ENCODE data around the gene SPACDR. TPM values are rescaled to one million over a fixed set of nuclear protein-coding genes. Genes with fewer than 3 reads are reported as not detected.

SPACDR gene
- total and polyA plus RNA-seq, 9 of the 15 experiments (the other 6 are each of a cell fraction or from before 2014, with no cell fraction given): 0.07 to 0.55 (median 0.14) TPM; not detected in 1

- TF ChIP-seq THAP7 (CRISPR knock-in tag; IDR thresholded peaks at IDR 0.05) (no peak), ZNF174 (CRISPR knock-in tag; IDR thresholded peaks at IDR 0.05) (no peak), FOXA3 (CRISPR knock-in tag; conservative IDR thresholded peaks at IDR 0.05 in 1 of 2, IDR thresholded peaks at IDR 0.05 in 1 of 2) (no peak; a peak in 1 of 4 replicates), LARP7 (IDR thresholded peaks at IDR 0.05) (peak; percentile 75; the same call in 1 of the 2 replicates), NRF1 (conservative IDR thresholded peaks at IDR 0.05 in 1 of 2, IDR thresholded peaks at IDR 0.05 in 1 of 2) (peak; percentile 97), CHD2 (IDR thresholded peaks at IDR 0.05; ENCODE audit: low read depth, low read length) (peak; percentile 56; the same call in 1 of the 2 replicates), ZNF518B (CRISPR knock-in tag; IDR thresholded peaks at IDR 0.05) (no peak), STAT5A (IDR thresholded peaks at IDR 0.05; ENCODE audit: borderline replicate concordance, low read length) (0 out of 2 replicates have a peak, but pooled peaks have one; percentile 40), NR4A1 (CRISPR knock-in tag; IDR thresholded peaks at IDR 0.05) (no peak), NR4A1 (tag; IDR thresholded peaks at IDR 0.05) (no peak), POLR2AphosphoS2 (IDR thresholded peaks at IDR 0.05; ENCODE audit: low read length) (peak; percentile 87; the same call in 1 of the 2 replicates), CBFA2T2 (conservative IDR thresholded peaks at IDR 0.05) (0 out of 2 replicates have a peak, but pooled peaks have one; percentile 11), PRMT5 (CRISPR knock-in tag; IDR thresholded peaks at IDR 0.05) (peak; percentile 1; the same call in 1 of the 2 replicates), HDGF (IDR thresholded peaks at IDR 0.05) (no peak), ZNF449 (CRISPR knock-in tag; IDR thresholded peaks at IDR 0.05) (no peak), ZBED1 (IDR thresholded peaks at IDR 0.05) (peak; percentile 47; the same call in 1 of the 2 replicates), THRAP3 (IDR thresholded peaks at IDR 0.05; ENCODE audit: borderline replicate concordance) (peak; percentile 24; the same call in 1 of the 2 replicates), E2F3 (CRISPR knock-in tag; IDR thresholded peaks at IDR 0.05) (no peak), MAFG (tag; conservative IDR thresholded peaks at IDR 0.05) (peak; percentile 66), ZFX (CRISPR knock-in tag; IDR thresholded peaks at IDR 0.05) (no peak), RCOR1 (IDR thresholded peaks at IDR 0.05; ENCODE audit: borderline replicate concordance in 1 of 2, low read depth in 2 of 2, low read length in 2 of 2) (0 out of 4 replicates have a peak, but pooled peaks of 1 of the 2 experiments have one; percentile 23), ELF4 (CRISPR knock-in tag; IDR thresholded peaks at IDR 0.05) (peak; percentile 68; the same call in 1 of the 2 replicates), ZC3H4 (CRISPR knock-in tag; IDR thresholded peaks at IDR 0.05; ENCODE audit: borderline replicate concordance) (no peak), MAFK (IDR thresholded peaks at IDR 0.05; ENCODE audit: low read length) (peak; percentile 64)
Observed at GRCh38 chr7:100428967-100429636, 35.0 kb downstream of the SPACDR start (continued).

Measured in K562 (cell line).